Sigmoid colon (tissue), 7 donors: ENCODE measurements around the gene SPINK6. TPM values are rescaled to one million over a fixed set of nuclear protein-coding genes. Genes with fewer than 3 reads are reported as not detected.

Source experiments
- DNase-seq: peaks from one replicate; pipeline ENCODE4 v3.0.0-alpha.2; 2019
- H3K27ac ChIP-seq, 4 donors: fragments of 200-600 bp; sonication (generic); one replicate each; pipeline ENCODE4 v1.5.1; 2016 to 2019; ENCODE audit warnings: mild to moderate bottlenecking in 1 of 4
- H3K27me3 ChIP-seq, 3 donors: fragments of 200-600 bp; sonication (generic); one replicate each; pipeline ENCODE4 v1.5.1; 2019; ENCODE audit warnings: mild to moderate bottlenecking in 1 of 3
- H3K36me3 ChIP-seq, 4 donors: fragments of 200-600 bp; sonication (generic); one replicate each; pipeline ENCODE4 v1.5.1; 2016 to 2019
- H3K4me1 ChIP-seq, 4 donors: fragments of 200-600 bp; sonication (generic); one replicate each; pipeline ENCODE4 v1.5.1; 2017 to 2019
- H3K4me3 ChIP-seq, 4 donors: fragments of 200-600 bp; sonication (generic); one replicate each; pipeline ENCODE4 v1.5.1; 2017 to 2019; ENCODE audit warnings: mild to moderate bottlenecking in 2 of 4, moderate library complexity in 1 of 4
- H3K9me3 ChIP-seq, 4 donors: fragments of 200-600 bp in 3 of 4; sonication (generic) in 3 of 4; one replicate each; pipeline versions ENCODE4 v1.5.1 to v1.6.1; 2013 to 2019
- CTCF ChIP-seq, 4 experiments: fragments of 450-650 bp in 3 of 4; fragments of 200-600 bp in 1 of 4; IDR thresholded peaks; one replicate each; pipeline ENCODE4 v1.5.1; 2016 to 2019; ENCODE audit warnings: antibody characterized with exemption in 4 of 4, mild to moderate bottlenecking in 3 of 4, moderate library complexity in 2 of 4
- EP300 ChIP-seq, 4 donors: sonication (generic); formaldehyde crosslinking; IDR thresholded peaks; one replicate each; pipeline ENCODE4 v1.6.1; 2017; ENCODE audit warnings: antibody characterized with exemption in 4 of 4
- POLR2A ChIP-seq, 2 donors: fragments of 450-650 bp; IDR thresholded peaks; one replicate each; pipeline ENCODE4 v1.6.1; 2016; ENCODE audit warnings: antibody characterized with exemption in 2 of 2, mild to moderate bottlenecking in 2 of 2, moderate library complexity in 2 of 2
- POLR2AphosphoS5 ChIP-seq, 4 donors: sonication (generic); formaldehyde crosslinking; IDR thresholded peaks; one replicate each; pipeline ENCODE4 v1.6.1; 2017; ENCODE audit warnings: antibody characterized with exemption in 4 of 4
- WGBS, 2 donors: extraction: QIAGEN DNeasy Blood & Tissue Kit; methylation state at CpG; one replicate each; pipeline ENCODE4 v1.1.7; 2013; 5-methylcytosine and 5-hydroxymethylcytosine counted together
- intact Hi-C: fragments of 100-400 bp; cut with DNase I; formaldehyde crosslinking; loops from one replicate; pipeline ENCODE4 v1.15.1; 2023
- polyA plus RNA-seq, 3 donors: library from polyadenylated mRNA; stranded (reverse); fragments of 200-250 nt; gene quantifications; one replicate each; pipeline ENCODE4 v1.2.3, GENCODE V29; 2013
- total RNA-seq, 4 donors: library from RNA; depleted of rRNA; stranded (reverse); fragments of >200 nt; gene quantifications; one replicate each; pipeline ENCODE4 v1.1.0, GENCODE V29; 2016
- donor health status: healthy with polysubstance abuse.
- donor health status: Bipolar disorder and iron deficiency.
- donor health status: healthy.

The SPINK6 gene
- total and polyA plus RNA-seq, 7 donors, result 0.86 to 1.9 (median 0.99) TPM; not detected in 4

GRCh38 chr5:148193202-148193601 is 9.6 kb upstream of the SPINK6 start:
- no peak for DNase-seq
- H3K9me3 ChIP-seq, result no peaks in the 10 kb centered on the region
- TF ChIP-seq POLR2AphosphoS5 (IDR thresholded peaks at IDR 0.05) (peak; percentile 85 to 95 (median 89)), EP300 (IDR thresholded peaks at IDR 0.05) (peak; percentile 55 to 90 (median 69)), POLR2A (IDR thresholded peaks at IDR 0.05) (no peak)
- no peaks in the 10 kb centered on the region for H3K36me3 ChIP-seq
- intact Hi-C loops, result no loop called here
- no peaks in the 10 kb centered on the region for H3K27me3 ChIP-seq
- peaks cover 0 to 21% (median 7%) of the 10 kb centered on the region in 4 donors for H3K4me1 ChIP-seq
- 66 to 89% methylated on average over 1 of the region's 1 CpG for WGBS, 2 donors
- no peak overlapping the region for H3K4me3 ChIP-seq
- H3K27ac ChIP-seq, result peak overlapping the region in 3 of 4 donors; percentile 71 to 80 (median 80)

- no peak for TF ChIP-seq CTCF (IDR thresholded peaks at IDR 0.05)
- TF ChIP-seq EP300 (IDR thresholded peaks at IDR 0.05), result no peak
- no peak for TF ChIP-seq POLR2AphosphoS5 (IDR thresholded peaks at IDR 0.05)
- TF ChIP-seq POLR2A (IDR thresholded peaks at IDR 0.05), result no peak
- 23 to 47% methylated on average over 2 of the region's 2 CpGs for WGBS, 2 donors
- no peaks in the 10 kb centered on the region for H3K36me3 ChIP-seq
- H3K4me3 ChIP-seq, result no peak overlapping the region
- no peaks in the 10 kb centered on the region for H3K27me3 ChIP-seq
- H3K4me1 ChIP-seq, result peaks cover 0 to 12% (median 6%) of the 10 kb centered on the region in 4 donors
- no peaks in the 10 kb centered on the region for H3K9me3 ChIP-seq
- no peak overlapping the region for H3K27ac ChIP-seq
- intact Hi-C loops, result no loop called here
- DNase-seq, result no peak
Measured at GRCh38 chr5:148201151-148201550, 1.7 kb upstream of the SPINK6 start.

GRCh38 chr5:148205044-148205806 is 2.4 kb downstream of the SPINK6 start:
- Histone ChIP-seq H3K27ac (peak overlapping the region in 2 of 4 donors; percentile 5 to 17), H3K36me3 (no peaks in the 10 kb centered on the region), H3K4me1 (peaks cover 0 to 15% (median 13%) of the 10 kb centered on the region in 4 donors), H3K9me3 (no peaks in the 10 kb centered on the region), H3K27me3 (no peaks in the 10 kb centered on the region), H3K4me3 (no peak overlapping the region)
- intact Hi-C loops, result no loop called here
- DNase-seq, result no peak
- no peak for TF ChIP-seq CTCF (IDR thresholded peaks at IDR 0.05)
- WGBS, 2 donors, result 85 to 88% methylated on average over 4 of the region's 4 CpGs

- no peak overlapping the region for H3K4me3 ChIP-seq
- no peak for DNase-seq
- H3K27ac ChIP-seq, result peak overlapping the region in 2 of 4 donors; percentile 5 to 17
- peaks cover 0 to 15% (median 13%) of the 10 kb centered on the region in 4 donors for H3K4me1 ChIP-seq
- intact Hi-C loops, result no loop called here
- no peaks in the 10 kb centered on the region for H3K36me3 ChIP-seq
- H3K27me3 ChIP-seq, result no peaks in the 10 kb centered on the region
- TF ChIP-seq EP300 (IDR thresholded peaks at IDR 0.05) (no peak), POLR2A (IDR thresholded peaks at IDR 0.05) (no peak), POLR2AphosphoS5 (IDR thresholded peaks at IDR 0.05) (no peak), CTCF (IDR thresholded peaks at IDR 0.05) (no peak)
- WGBS, 2 donors, result 73 to 76% methylated on average over 1 of the region's 1 CpG
- no peaks in the 10 kb centered on the region for H3K9me3 ChIP-seq
Measured at GRCh38 chr5:148205865-148206264, 3.0 kb downstream of the SPINK6 start.

- Histone ChIP-seq H3K4me3 (no peak overlapping the region), H3K4me1 (peaks cover 0 to 15% (median 13%) of the 10 kb centered on the region in 4 donors), H3K27me3 (no peaks in the 10 kb centered on the region), H3K27ac (no peak overlapping the region), H3K9me3 (no peaks in the 10 kb centered on the region), H3K36me3 (no peaks in the 10 kb centered on the region)
- WGBS, 2 donors, result 78 to 88% methylated on average over 1 of the region's 1 CpG
- TF ChIP-seq EP300 (IDR thresholded peaks at IDR 0.05) (no peak), POLR2A (IDR thresholded peaks at IDR 0.05) (no peak), CTCF (IDR thresholded peaks at IDR 0.05) (no peak), POLR2AphosphoS5 (IDR thresholded peaks at IDR 0.05) (no peak)
- DNase-seq, result no peak
- intact Hi-C loops, result no loop called here
Measured at GRCh38 chr5:148206620-148207019, 3.8 kb downstream of the SPINK6 start.
